Testis (tissue), 3 donors: ENCODE measurements around the gene FHIT. TPM values are rescaled to one million over a fixed set of nuclear protein-coding genes. Genes with fewer than 3 reads are reported as not detected.

ENCODE experiments used
- DNase-seq: peaks from one replicate; pipeline ENCODE4 v3.0.0-alpha.2; 2019
- H3K27ac ChIP-seq, 2 donors: fragments of 200-600 bp; sonication (generic); one replicate each; pipeline ENCODE4 v1.5.1; 2019
- H3K27me3 ChIP-seq: fragments of 200-600 bp; sonication (generic); one replicate; pipeline ENCODE4 v1.5.1; 2019
- H3K36me3 ChIP-seq: fragments of 200-600 bp; sonication (generic); one replicate; pipeline ENCODE4 v1.5.1; 2017; ENCODE audit warnings: low read depth; ENCODE audit errors: missing control alignments
- H3K4me1 ChIP-seq: fragments of 200-600 bp; sonication (generic); one replicate; pipeline ENCODE4 v1.5.1; 2019
- H3K4me3 ChIP-seq, 2 donors: fragments of 200-600 bp; sonication (generic); one replicate each; pipeline ENCODE4 v1.5.1; 2017 to 2019
- H3K9me3 ChIP-seq: fragments of 200-600 bp; sonication (generic); one replicate; pipeline ENCODE4 v1.5.1; 2017
- POLR2A ChIP-seq: fragments of 450-650 bp; IDR thresholded peaks from one replicate; pipeline ENCODE4 v1.6.1; 2017; ENCODE audit warnings: antibody characterized with exemption, mild to moderate bottlenecking, moderate library complexity
- WGBS, 2 donors: methylation state at CpG; one replicate each; pipeline ENCODE4 v1.1.5; 2018; 5-methylcytosine and 5-hydroxymethylcytosine counted together
- intact Hi-C: fragments of 100-400 bp; cut with DNase I; formaldehyde crosslinking; loops from one replicate; pipeline ENCODE4 v1.15.1; 2023; ENCODE audit warnings: low total_unique reads
- polyA plus RNA-seq: library from polyadenylated mRNA; stranded (reverse); fragments of 350-450 nt; fragmentation: Illumina TruSeq; extraction: RNeasy Lipid Tissue Mini Kit (QIAGEN cat#74804); gene quantifications from one replicate; pipeline ENCODE4 v1.2.3, GENCODE V29; 2014; ENCODE audit warnings: low read depth, low replicate concordance; ENCODE audit not compliant: insufficient read depth
- total RNA-seq, 2 donors: library from RNA; depleted of rRNA; stranded (reverse); fragments of >200 nt; gene quantifications; one replicate each; pipeline ENCODE4 v1.2.3, GENCODE V29; 2016
- TF ChIP-seq, protein P1 (sequence below), 3 experiments: fragments of 450-650 bp in 2 of 3; fragments of 200-600 bp in 1 of 3; sonication (generic) in 1 of 3; IDR thresholded peaks; one replicate each; pipeline ENCODE4 v1.5.1; 2016 to 2019; ENCODE audit warnings: antibody characterized with exemption in 3 of 3, mild to moderate bottlenecking in 2 of 3, moderate library complexity in 1 of 3

Gene FHIT
- total and polyA plus RNA-seq, 3 donors from 2014 or later = 10.1 to 29.6 (median 15.5) TPM

DNA sequence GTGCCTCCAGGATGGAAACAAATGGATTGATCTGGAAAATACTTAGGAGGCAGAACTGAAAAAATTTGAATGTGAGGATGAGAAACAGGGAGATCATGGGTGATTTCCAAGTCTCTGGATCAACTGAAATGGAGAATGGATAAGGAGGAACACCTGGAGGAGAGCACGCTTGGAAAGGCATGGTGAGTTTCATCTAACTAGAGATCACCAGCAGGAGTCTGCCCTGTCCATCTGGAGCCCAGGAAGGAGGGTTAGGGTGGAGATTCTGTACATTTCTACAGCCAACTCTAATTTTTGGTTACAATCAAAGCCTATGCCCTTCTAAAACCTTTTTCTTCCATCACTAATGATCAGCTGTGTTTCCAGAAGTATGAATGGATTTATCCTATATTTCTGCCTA, 1205.6 kb downstream of the FHIT start:
- TF ChIP-seq POLR2A = no peak
- TF ChIP-seq, protein P1, sequence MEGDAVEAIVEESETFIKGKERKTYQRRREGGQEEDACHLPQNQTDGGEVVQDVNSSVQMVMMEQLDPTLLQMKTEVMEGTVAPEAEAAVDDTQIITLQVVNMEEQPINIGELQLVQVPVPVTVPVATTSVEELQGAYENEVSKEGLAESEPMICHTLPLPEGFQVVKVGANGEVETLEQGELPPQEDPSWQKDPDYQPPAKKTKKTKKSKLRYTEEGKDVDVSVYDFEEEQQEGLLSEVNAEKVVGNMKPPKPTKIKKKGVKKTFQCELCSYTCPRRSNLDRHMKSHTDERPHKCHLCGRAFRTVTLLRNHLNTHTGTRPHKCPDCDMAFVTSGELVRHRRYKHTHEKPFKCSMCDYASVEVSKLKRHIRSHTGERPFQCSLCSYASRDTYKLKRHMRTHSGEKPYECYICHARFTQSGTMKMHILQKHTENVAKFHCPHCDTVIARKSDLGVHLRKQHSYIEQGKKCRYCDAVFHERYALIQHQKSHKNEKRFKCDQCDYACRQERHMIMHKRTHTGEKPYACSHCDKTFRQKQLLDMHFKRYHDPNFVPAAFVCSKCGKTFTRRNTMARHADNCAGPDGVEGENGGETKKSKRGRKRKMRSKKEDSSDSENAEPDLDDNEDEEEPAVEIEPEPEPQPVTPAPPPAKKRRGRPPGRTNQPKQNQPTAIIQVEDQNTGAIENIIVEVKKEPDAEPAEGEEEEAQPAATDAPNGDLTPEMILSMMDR (IDR thresholded peaks at IDR 0.05) = no peak
- intact Hi-C loops = no loop called here
- H3K4me3 ChIP-seq = no peak overlapping the region
- DNase-seq = no peak
- no peaks in the 10 kb centered on the region for H3K4me1 ChIP-seq
- no peak overlapping the region for H3K27ac ChIP-seq
- no peaks in the 10 kb centered on the region for H3K36me3 ChIP-seq
- no peaks in the 10 kb centered on the region for H3K27me3 ChIP-seq
- no peaks in the 10 kb centered on the region for H3K9me3 ChIP-seq
- WGBS, 2 donors = 94 to 96% methylated on average over 1 of the region's 1 CpG

DNA sequence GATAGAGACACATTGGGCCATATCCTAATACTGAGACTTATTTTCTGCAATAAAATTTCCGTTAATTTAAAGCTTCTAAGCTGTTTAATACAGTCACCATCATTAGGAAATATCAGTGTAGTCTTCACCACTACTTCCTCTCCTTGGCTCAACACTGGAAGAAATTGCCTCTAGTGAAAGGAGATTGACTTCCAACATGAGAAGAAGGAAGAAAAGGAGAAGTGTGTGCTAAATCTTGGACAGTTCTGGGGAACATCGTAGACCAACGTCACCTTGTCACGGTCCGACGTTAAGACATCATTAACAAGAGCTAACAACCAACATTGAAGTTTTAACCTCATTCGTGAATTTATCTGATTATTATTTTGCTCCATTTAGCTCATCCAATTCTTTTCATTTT, 1214.4 kb downstream of the FHIT start:
- no peaks in the 10 kb centered on the region for H3K36me3 ChIP-seq
- 90 to 95% methylated on average over 7 of the region's 7 CpGs for WGBS, 2 donors
- DNase-seq = no peak
- intact Hi-C loops = no loop called here
- H3K9me3 ChIP-seq = no peaks in the 10 kb centered on the region
- no peak overlapping the region for H3K4me3 ChIP-seq
- no peaks in the 10 kb centered on the region for H3K4me1 ChIP-seq
- no peak overlapping the region for H3K27ac ChIP-seq
- TF ChIP-seq, protein P1 (IDR thresholded peaks at IDR 0.05) = no peak
- TF ChIP-seq POLR2A = no peak
- no peaks in the 10 kb centered on the region for H3K27me3 ChIP-seq

DNA sequence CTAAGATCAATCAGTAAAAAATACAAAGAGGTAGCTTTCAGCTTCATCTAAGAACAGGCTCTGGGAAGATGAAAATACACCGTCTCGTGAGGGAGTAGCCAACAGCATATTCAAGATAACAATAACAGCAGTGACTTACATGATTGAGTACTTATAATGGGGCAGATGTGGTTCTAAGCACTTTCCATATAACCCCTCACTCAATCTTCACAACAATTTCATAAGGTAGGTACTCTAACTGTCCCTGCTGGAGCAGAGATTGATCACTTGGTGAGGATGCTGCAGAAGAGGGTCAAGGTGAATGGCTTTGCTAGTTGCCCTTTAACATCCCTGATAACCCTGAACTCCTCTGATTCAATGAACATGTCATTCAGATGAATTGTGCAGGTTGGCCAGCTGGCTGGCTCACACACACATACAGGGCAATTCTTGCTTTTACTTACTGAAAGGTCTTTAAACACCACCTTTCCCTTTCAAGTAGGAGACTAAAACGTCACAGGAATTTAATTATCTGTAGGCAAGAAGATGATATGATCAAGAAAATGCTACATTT, 1217.3 kb downstream of the FHIT start:
- no peaks in the 10 kb centered on the region for H3K36me3 ChIP-seq
- no peak for DNase-seq
- no peaks in the 10 kb centered on the region for H3K4me1 ChIP-seq
- H3K27ac ChIP-seq = no peak overlapping the region
- intact Hi-C loops = no loop called here
- H3K4me3 ChIP-seq = no peak overlapping the region
- WGBS, 2 donors = 75 to 80% methylated on average over 3 of the region's 3 CpGs
- no peaks in the 10 kb centered on the region for H3K27me3 ChIP-seq
- H3K9me3 ChIP-seq = no peaks in the 10 kb centered on the region
- TF ChIP-seq POLR2A = no peak
- TF ChIP-seq, protein P1 (IDR thresholded peaks at IDR 0.05) = no peak

DNA sequence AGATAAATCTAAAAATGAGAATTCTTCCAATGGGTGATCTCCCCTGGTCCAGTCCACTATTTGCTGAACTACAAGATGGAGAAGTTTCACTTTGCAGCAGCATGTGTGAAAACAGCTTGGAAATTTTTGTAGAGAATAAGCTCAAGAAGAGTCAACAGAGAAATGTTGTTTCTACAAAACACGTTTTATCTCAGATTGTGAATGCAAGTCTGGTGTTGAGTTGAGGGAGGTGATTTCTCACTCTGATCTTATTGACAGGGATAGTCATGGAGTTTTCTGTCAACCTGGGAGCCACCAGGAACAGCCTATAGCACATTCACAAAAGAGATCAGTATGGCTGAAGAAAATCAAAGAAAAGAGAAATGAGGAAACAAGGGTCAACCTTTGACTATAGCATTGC, 1220.3 kb downstream of the FHIT start:
- Histone ChIP-seq H3K27ac (no peak overlapping the region), H3K4me1 (no peaks in the 10 kb centered on the region), H3K9me3 (no peaks in the 10 kb centered on the region), H3K36me3 (no peaks in the 10 kb centered on the region), H3K27me3 (no peaks in the 10 kb centered on the region), H3K4me3 (no peak overlapping the region)
- TF ChIP-seq POLR2A = no peak
- WGBS, 2 donors = 84 to 92% methylated on average over 1 of the region's 1 CpG
- no peak for DNase-seq
- intact Hi-C loops = no loop called here

DNA sequence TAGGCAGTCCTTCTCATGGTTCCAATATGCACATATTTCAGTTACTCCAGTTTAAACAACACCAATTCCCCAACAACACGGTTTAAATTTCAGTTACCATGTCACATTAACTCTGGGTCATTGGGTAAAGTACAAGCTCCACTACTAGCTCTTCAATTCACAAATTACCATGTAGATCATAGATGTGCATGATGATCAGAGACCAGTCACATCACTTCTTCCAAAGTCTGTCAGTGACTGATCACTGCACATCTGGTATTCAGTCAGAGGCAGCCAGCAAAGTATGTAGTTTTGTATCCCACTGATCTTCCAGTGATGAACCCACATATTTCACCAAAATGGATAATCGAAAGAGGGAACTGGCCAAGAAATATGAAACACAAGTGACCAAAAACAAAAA, 1223.0 kb downstream of the FHIT start:
- 63 to 90% methylated on average over 2 of the region's 2 CpGs for WGBS, 2 donors

More for the DNA sequence above, 1223.0 kb downstream of the FHIT start:
- Histone ChIP-seq H3K27me3 (no peaks in the 10 kb centered on the region), H3K27ac (no peak overlapping the region), H3K36me3 (no peaks in the 10 kb centered on the region), H3K4me1 (no peaks in the 10 kb centered on the region), H3K4me3 (no peak overlapping the region), H3K9me3 (no peaks in the 10 kb centered on the region)
- no peak for DNase-seq
- TF ChIP-seq, protein P1 (IDR thresholded peaks at IDR 0.05) = no peak
- intact Hi-C loops = no loop called here
